HEK293 (cell line): Measurements from ENCODE around the gene CRTC3.

Experiments
- CTCF ChIA-PET: fragments of 350-600 bp; formaldehyde crosslinking; extraction: SDS; loops from one replicate; lab custom pipeline; 2021; ENCODE audit warnings: antibody characterized with exemption; lab: Yijun Ruan, JAX
- POLR2A ChIA-PET: fragments of 300-600 bp; formaldehyde crosslinking; extraction: SDS; loops from one replicate; lab custom pipeline; 2020; ENCODE audit warnings: antibody characterized with exemption, inconsistent platforms; lab: Yijun Ruan, JAX
- H3K27ac ChIP-seq: fragments of 200-500 bp; sonication (Bioruptor generic); 2 replicates; pipeline ENCODE4 v1.5.1; 2014; ENCODE audit warnings: low read depth, low read length, control low read depth, inconsistent platforms; ENCODE audit errors: extremely low read depth
- H3K36me3 ChIP-seq, 2 experiments: fragments of 200-500 bp in 1 of 2; sonication (Bioruptor generic) in 1 of 2; 1 replicate in 1 of 2; 2 replicates in 1 of 2; pipeline ENCODE4 v1.5.1; 2014 to 2017; ENCODE audit warnings: inconsistent platforms in 2 of 2, low read length in 2 of 2; ENCODE audit not compliant: control insufficient read depth in 2 of 2, insufficient read depth in 1 of 2
- H3K4me1 ChIP-seq: fragments of 200-500 bp; sonication (Bioruptor generic); 2 replicates; pipeline ENCODE4 v1.5.1; 2014; ENCODE audit warnings: mild to moderate bottlenecking, low read length, inconsistent platforms; ENCODE audit not compliant: control insufficient read depth, insufficient read depth
- H3K4me3 ChIP-seq: 2 replicates; pipeline ENCODE4 v1.5.1; 2011; ENCODE audit warnings: low read depth, mild to moderate bottlenecking, control low read depth, low read length, moderate library complexity
- H3K9me3 ChIP-seq: fragments of 200-500 bp; sonication (Bioruptor generic); 2 replicates; pipeline ENCODE4 v1.5.1; 2014; ENCODE audit warnings: low read depth, low read length, inconsistent platforms; ENCODE audit not compliant: control insufficient read depth, insufficient read depth
- GLI4 ChIP-seq: fragments of 450-650 bp; formaldehyde crosslinking; IDR thresholded peaks from 2 replicates; pipeline ENCODE4 v1.5.1; 2016; ENCODE audit warnings: missing biosample characterization, missing genetic modification characterization
- GLIS1 ChIP-seq: fragments of 450-650 bp; formaldehyde crosslinking; IDR thresholded peaks from 2 replicates; pipeline ENCODE4 v1.5.1; 2016; ENCODE audit warnings: missing biosample characterization, missing genetic modification characterization
- MYNN ChIP-seq: fragments of 450-650 bp; formaldehyde crosslinking; IDR thresholded peaks from 2 replicates; pipeline ENCODE4 v1.5.1; 2016; ENCODE audit warnings: missing biosample characterization, missing genetic modification characterization, borderline replicate concordance
- REPIN1 ChIP-seq: fragments of 450-650 bp; formaldehyde crosslinking; IDR thresholded peaks from 2 replicates; pipeline ENCODE4 v1.5.1; 2017; ENCODE audit warnings: missing biosample characterization, missing genetic modification characterization, low read depth
- SETDB1 ChIP-seq: IDR thresholded peaks from one replicate; pipeline ENCODE4 v1.6.1; 2017; ENCODE audit warnings: mild to moderate bottlenecking, low read length, moderate library complexity, mixed read lengths; ENCODE audit not compliant: insufficient read length
- ZBTB1 ChIP-seq: fragments of 450-650 bp; formaldehyde crosslinking; IDR thresholded peaks from 2 replicates; pipeline ENCODE4 v1.5.1; 2016; ENCODE audit warnings: missing biosample characterization, missing genetic modification characterization
- ZBTB10 ChIP-seq: fragments of 450-650 bp; formaldehyde crosslinking; IDR thresholded peaks from 2 replicates; pipeline ENCODE4 v1.5.1; 2016; ENCODE audit warnings: missing biosample characterization, missing genetic modification characterization
- ZFP69B ChIP-seq: fragments of 450-650 bp; formaldehyde crosslinking; IDR thresholded peaks from 2 replicates; pipeline ENCODE4 v1.5.1; 2016; ENCODE audit warnings: missing biosample characterization, missing genetic modification characterization
- ZNF155 ChIP-seq: fragments of 450-650 bp; formaldehyde crosslinking; IDR thresholded peaks from 2 replicates; pipeline ENCODE4 v1.5.1; 2016; ENCODE audit warnings: missing biosample characterization, missing genetic modification characterization
- ZNF530 ChIP-seq: fragments of 450-650 bp; formaldehyde crosslinking; IDR thresholded peaks from 2 replicates; pipeline ENCODE4 v1.5.1; 2016; ENCODE audit warnings: low read depth, missing biosample characterization, missing genetic modification characterization
- ZNF560 ChIP-seq: fragments of 450-650 bp; formaldehyde crosslinking; IDR thresholded peaks from 2 replicates; pipeline ENCODE4 v1.5.1; 2017; ENCODE audit warnings: missing biosample characterization, missing genetic modification characterization, borderline replicate concordance
- ZNF580 ChIP-seq: fragments of 450-650 bp; formaldehyde crosslinking; IDR thresholded peaks from 2 replicates; pipeline ENCODE4 v1.5.1; 2016; ENCODE audit warnings: missing biosample characterization, missing genetic modification characterization
- ZNF677 ChIP-seq: fragments of 450-650 bp; IDR thresholded peaks from 2 replicates; pipeline ENCODE4 v1.5.0; 2018; ENCODE audit warnings: missing biosample characterization, mild to moderate bottlenecking, missing genetic modification characterization, moderate library complexity
- TF ChIP-seq, protein P1 (sequence below): fragments of 450-650 bp; formaldehyde crosslinking; IDR thresholded peaks from 2 replicates; pipeline ENCODE4 v1.5.1; 2016; ENCODE audit warnings: missing biosample characterization, missing genetic modification characterization, borderline replicate concordance
- TF ChIP-seq, protein P2 (sequence below): fragments of 450-650 bp; formaldehyde crosslinking; IDR thresholded peaks from 2 replicates; pipeline ENCODE4 v1.5.0; 2017; ENCODE audit warnings: missing biosample characterization, missing genetic modification characterization, borderline replicate concordance
- TF ChIP-seq, protein P3 (sequence below): fragments of 450-650 bp; IDR thresholded peaks from 2 replicates; pipeline ENCODE4 v1.5.1; 2018; ENCODE audit warnings: missing biosample characterization, mild to moderate bottlenecking, missing genetic modification characterization
- TF ChIP-seq, protein P4 (sequence below): fragments of 450-650 bp; formaldehyde crosslinking; IDR thresholded peaks from 2 replicates; pipeline ENCODE4 v1.5.1; 2016; ENCODE audit warnings: missing biosample characterization, missing genetic modification characterization, low read depth

CRTC3 gene

GRCh38 chr15:90674476-90674875 lies 144.8 kb downstream of the CRTC3 start:
- H3K9me3 ChIP-seq = no peaks in the 10 kb centered on the region; the same call in 1 of the 2 replicates
- no peak overlapping the region for H3K4me3 ChIP-seq
- CTCF ChIA-PET = interaction anchor here (0.7 kb wide), 1 partner anchor 531 kb away, joined by 3 read pairs; no protein-coding TSS in a partner anchor
- H3K27ac ChIP-seq = no peak overlapping the region
- no peaks in the 10 kb centered on the region for H3K4me1 ChIP-seq
- no peaks in the 10 kb centered on the region for H3K36me3 ChIP-seq
- TF ChIP-seq GLIS1 (tag by site-specific recombination) = 0 out of 2 replicates have a peak, but pooled peaks have one; percentile 19
- TF ChIP-seq, protein P1, sequence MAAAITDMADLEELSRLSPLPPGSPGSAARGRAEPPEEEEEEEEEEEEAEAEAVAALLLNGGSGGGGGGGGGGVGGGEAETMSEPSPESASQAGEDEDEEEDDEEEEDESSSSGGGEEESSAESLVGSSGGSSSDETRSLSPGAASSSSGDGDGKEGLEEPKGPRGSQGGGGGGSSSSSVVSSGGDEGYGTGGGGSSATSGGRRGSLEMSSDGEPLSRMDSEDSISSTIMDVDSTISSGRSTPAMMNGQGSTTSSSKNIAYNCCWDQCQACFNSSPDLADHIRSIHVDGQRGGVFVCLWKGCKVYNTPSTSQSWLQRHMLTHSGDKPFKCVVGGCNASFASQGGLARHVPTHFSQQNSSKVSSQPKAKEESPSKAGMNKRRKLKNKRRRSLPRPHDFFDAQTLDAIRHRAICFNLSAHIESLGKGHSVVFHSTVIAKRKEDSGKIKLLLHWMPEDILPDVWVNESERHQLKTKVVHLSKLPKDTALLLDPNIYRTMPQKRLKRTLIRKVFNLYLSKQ = no peak
- POLR2A ChIA-PET = no interaction called here

DNA sequence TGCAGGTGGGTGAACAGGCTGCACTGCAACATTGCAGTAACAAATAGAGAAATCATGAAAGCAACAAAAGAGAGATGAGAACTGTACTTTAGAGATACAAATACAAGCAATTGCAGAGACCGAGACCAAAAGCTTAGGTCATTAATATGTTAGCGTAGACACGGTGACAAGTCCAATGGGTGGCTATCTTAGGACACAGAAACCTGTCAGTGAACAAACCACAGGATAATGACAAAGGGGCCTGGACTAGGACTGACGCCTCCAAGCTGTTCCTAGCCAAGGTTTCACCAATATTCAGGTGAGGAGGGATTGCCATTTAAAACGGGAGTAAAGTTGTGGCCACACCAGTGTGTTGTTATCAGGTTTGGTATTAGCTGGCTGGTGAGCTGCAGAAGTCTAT lies 145.7 kb downstream of the CRTC3 start:
- no peaks in the 10 kb centered on the region for H3K4me1 ChIP-seq
- H3K36me3 ChIP-seq = no peaks in the 10 kb centered on the region
- no peak overlapping the region for H3K27ac ChIP-seq
- TF ChIP-seq ZBTB10 (no peak), MYNN (tag by site-specific recombination) (no peak)
- no peak overlapping the region for H3K4me3 ChIP-seq
- ChIA-PET POLR2A (no interaction called here), CTCF (interaction anchor here (0.6 to 0.7 kb wide), 2 partner anchors 23 to 214 kb away, joined by 3 to 5 read pairs; no protein-coding TSS in a partner anchor)
- H3K9me3 ChIP-seq = no peaks in the 10 kb centered on the region; the same call in 1 of the 2 replicates

DNA sequence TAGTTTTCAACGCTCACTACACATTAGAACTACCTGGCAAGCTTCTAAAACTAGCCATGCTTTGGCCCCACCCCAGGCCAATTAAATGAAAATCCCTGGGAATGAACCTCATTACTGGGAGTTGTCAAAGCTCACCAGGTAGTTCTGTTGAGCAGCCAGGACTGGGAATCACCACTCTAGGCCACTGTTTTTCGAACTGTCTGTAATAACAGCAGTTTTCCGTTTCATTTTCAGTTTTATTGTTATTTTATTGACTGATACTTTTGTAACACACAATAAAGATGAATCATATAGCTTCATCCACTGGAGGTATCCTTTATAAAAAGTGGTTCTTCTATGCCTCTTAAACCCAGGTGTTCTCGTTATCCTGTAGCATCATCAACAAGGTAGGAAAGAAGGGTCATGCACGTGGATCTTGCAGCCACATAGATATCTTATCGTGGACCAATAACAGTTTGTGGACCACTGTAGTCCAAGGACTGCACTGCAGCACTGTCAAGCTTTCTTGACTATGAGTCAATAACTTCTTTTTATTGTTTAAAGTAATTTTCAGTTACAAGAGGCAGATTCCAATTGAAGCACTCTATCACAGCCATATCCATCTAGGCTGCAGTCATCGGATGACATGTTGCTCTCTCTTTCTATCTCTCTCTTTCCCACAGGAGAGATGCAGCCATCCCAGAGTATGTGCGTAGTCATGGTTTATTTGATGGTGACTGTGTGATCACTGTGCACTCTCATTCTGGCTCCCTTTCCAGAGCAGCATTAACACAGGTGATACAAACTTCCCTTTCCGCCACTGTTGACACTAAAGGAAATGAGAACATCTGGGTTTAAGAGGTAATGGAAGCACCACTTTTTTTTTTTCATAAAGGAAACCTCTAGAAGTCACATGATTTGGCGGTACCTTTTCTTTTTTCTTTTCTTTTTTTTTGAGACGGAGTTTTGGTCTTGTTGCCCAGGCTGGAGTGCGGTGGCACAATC lies 148.4 kb downstream of the CRTC3 start:
- Histone ChIP-seq H3K36me3 (no peaks in the 10 kb centered on the region), H3K4me1 (no peaks in the 10 kb centered on the region), H3K27ac (no peak overlapping the region), H3K4me3 (no peak overlapping the region), H3K9me3 (no peaks in the 10 kb centered on the region; the same call in 1 of the 2 replicates)
- ChIA-PET POLR2A (no interaction called here), CTCF (interaction anchor here (0.5 to 1.0 kb wide), 3 partner anchors 10 to 283 kb away, joined by 3 read pairs; no protein-coding TSS in a partner anchor)
- TF ChIP-seq SETDB1 (no peak), GLI4 (tag by site-specific recombination) (no peak), ZFP69B (tag by site-specific recombination) (no peak), REPIN1 (tag by site-specific recombination) (no peak), ZNF580 (tag by site-specific recombination) (no peak), ZNF530 (tag by site-specific recombination) (no peak), ZNF677 (no peak), ZNF155 (tag by site-specific recombination) (no peak), ZBTB1 (no peak), ZNF560 (tag by site-specific recombination) (no peak)
- TF ChIP-seq, protein P2, sequence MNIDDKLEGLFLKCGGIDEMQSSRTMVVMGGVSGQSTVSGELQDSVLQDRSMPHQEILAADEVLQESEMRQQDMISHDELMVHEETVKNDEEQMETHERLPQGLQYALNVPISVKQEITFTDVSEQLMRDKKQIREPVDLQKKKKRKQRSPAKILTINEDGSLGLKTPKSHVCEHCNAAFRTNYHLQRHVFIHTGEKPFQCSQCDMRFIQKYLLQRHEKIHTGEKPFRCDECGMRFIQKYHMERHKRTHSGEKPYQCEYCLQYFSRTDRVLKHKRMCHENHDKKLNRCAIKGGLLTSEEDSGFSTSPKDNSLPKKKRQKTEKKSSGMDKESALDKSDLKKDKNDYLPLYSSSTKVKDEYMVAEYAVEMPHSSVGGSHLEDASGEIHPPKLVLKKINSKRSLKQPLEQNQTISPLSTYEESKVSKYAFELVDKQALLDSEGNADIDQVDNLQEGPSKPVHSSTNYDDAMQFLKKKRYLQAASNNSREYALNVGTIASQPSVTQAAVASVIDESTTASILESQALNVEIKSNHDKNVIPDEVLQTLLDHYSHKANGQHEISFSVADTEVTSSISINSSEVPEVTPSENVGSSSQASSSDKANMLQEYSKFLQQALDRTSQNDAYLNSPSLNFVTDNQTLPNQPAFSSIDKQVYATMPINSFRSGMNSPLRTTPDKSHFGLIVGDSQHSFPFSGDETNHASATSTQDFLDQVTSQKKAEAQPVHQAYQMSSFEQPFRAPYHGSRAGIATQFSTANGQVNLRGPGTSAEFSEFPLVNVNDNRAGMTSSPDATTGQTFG = no peak
- TF ChIP-seq, protein P3, sequence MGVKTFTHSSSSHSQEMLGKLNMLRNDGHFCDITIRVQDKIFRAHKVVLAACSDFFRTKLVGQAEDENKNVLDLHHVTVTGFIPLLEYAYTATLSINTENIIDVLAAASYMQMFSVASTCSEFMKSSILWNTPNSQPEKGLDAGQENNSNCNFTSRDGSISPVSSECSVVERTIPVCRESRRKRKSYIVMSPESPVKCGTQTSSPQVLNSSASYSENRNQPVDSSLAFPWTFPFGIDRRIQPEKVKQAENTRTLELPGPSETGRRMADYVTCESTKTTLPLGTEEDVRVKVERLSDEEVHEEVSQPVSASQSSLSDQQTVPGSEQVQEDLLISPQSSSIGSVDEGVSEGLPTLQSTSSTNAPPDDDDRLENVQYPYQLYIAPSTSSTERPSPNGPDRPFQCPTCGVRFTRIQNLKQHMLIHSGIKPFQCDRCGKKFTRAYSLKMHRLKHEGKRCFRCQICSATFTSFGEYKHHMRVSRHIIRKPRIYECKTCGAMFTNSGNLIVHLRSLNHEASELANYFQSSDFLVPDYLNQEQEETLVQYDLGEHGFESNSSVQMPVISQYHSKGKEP (tag by site-specific recombination) = no peak
- TF ChIP-seq, protein P4, sequence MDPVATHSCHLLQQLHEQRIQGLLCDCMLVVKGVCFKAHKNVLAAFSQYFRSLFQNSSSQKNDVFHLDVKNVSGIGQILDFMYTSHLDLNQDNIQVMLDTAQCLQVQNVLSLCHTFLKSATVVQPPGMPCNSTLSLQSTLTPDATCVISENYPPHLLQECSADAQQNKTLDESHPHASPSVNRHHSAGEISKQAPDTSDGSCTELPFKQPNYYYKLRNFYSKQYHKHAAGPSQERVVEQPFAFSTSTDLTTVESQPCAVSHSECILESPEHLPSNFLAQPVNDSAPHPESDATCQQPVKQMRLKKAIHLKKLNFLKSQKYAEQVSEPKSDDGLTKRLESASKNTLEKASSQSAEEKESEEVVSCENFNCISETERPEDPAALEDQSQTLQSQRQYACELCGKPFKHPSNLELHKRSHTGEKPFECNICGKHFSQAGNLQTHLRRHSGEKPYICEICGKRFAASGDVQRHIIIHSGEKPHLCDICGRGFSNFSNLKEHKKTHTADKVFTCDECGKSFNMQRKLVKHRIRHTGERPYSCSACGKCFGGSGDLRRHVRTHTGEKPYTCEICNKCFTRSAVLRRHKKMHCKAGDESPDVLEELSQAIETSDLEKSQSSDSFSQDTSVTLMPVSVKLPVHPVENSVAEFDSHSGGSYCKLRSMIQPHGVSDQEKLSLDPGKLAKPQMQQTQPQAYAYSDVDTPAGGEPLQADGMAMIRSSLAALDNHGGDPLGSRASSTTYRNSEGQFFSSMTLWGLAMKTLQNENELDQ (tag by site-specific recombination) = no peak
